HUES64 (cell line): ENCODE data around the gene MYH15.
A peak's percentile ranks its signal among the peaks of the same experiment; 100 is the strongest.

Experiments used
- H3K27ac ChIP-seq: 2 replicates; pipeline ENCODE4 v1.7.0; 2013; ENCODE audit warnings: low read depth, low read length, inconsistent platforms
- H3K27me3 ChIP-seq: 2 replicates; pipeline ENCODE4 v1.6.1; 2013; ENCODE audit warnings: mild to moderate bottlenecking, low read length; ENCODE audit not compliant: insufficient read depth
- H3K36me3 ChIP-seq: 2 replicates; pipeline ENCODE4 v1.6.1; 2013; ENCODE audit warnings: mild to moderate bottlenecking, low read length; ENCODE audit not compliant: insufficient read depth
- H3K4me1 ChIP-seq: 2 replicates; pipeline ENCODE4 v1.6.1; 2013; ENCODE audit warnings: mild to moderate bottlenecking, low read length, moderate library complexity; ENCODE audit not compliant: insufficient read depth
- H3K4me3 ChIP-seq: 2 replicates; pipeline ENCODE4 v1.5.1; 2013; ENCODE audit warnings: mild to moderate bottlenecking, low read length, moderate library complexity
- H3K9ac ChIP-seq: 2 replicates; pipeline ENCODE4 v1.6.1; 2013; ENCODE audit warnings: mild to moderate bottlenecking, low read depth, low read length
- H3K9me3 ChIP-seq: 2 replicates; pipeline ENCODE4 v1.6.1; 2013; ENCODE audit warnings: low read depth, low read length; ENCODE audit not compliant: insufficient read depth
- WGBS: fragments of 150-250, 120-280 bp; methylation state at CpG from one replicate; pipeline ENCODE4 v1.1.7; 2013; ENCODE audit warnings: missing lambda C conversion rate; 5-methylcytosine and 5-hydroxymethylcytosine counted together

MYH15 gene

GRCh38 chr3:108491456-108491855 is 18.9 kb downstream of the MYH15 start:
- no peak overlapping the region for H3K27ac ChIP-seq
- H3K4me1 ChIP-seq, result peaks cover 9% of the 10 kb centered on the region
- H3K9me3 ChIP-seq, result no peaks in the 10 kb centered on the region
- H3K27me3 ChIP-seq, result no peaks in the 10 kb centered on the region
- H3K4me3 ChIP-seq, result no peak overlapping the region
- no peaks in the 10 kb centered on the region for H3K36me3 ChIP-seq
- WGBS, result 95% methylated on average over 3 of the region's 3 CpGs
- H3K9ac ChIP-seq, result no peak overlapping the region

DNA sequence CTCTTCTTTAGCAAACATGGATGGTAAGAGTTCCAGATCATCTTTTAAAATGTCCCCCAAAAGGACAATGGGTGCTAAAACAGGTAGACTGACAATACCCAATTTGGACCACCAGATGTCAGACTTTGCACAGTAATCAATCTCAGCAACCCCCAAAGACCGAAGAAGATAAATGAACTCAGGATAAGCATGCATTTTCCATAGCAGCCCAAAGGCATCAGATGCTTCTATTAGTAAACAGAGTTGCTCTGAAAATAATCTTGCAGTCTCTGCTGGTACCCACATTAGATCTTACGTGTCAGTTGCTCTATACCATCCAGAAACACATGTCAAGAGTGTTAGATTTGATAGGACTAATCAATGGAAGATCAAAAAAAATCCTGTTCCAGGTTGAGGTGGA is 20.6 kb downstream of the MYH15 start:
- Histone ChIP-seq H3K9me3 (no peaks in the 10 kb centered on the region), H3K27ac (no peak overlapping the region)
- 39% methylated on average over 2 of the region's 2 CpGs for WGBS

DNA sequence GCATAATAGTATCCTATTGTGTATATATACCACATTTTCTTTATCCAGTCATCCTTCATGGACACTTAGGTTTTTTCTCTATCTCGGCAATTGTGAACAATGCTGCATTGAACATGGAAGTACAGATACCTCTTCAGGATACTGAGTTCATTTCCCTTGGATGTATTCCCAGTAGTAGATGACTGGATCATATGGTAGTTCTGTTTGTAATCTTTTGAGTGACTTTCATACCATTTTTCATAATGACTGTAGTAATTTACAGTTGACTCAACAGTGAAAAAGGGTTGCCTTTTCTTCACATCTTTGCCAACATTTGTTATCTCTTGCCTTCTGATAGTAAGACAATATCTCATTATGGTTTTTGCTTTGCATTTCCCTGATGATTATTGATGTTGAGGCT is 21.8 kb downstream of the MYH15 start:
- 100% methylated on average over 1 of the region's 1 CpG for WGBS
- Histone ChIP-seq H3K27me3 (no peaks in the 10 kb centered on the region), H3K9me3 (no peaks in the 10 kb centered on the region)

More for the DNA sequence above, 20.6 kb downstream of the MYH15 start:
- Histone ChIP-seq H3K9ac (no peak overlapping the region), H3K36me3 (no peaks in the 10 kb centered on the region), H3K27me3 (no peaks in the 10 kb centered on the region), H3K4me3 (no peak overlapping the region), H3K4me1 (peaks cover 26% of the 10 kb centered on the region)

GRCh38 chr3:108487439-108487838 is 23.0 kb downstream of the MYH15 start:
- WGBS, result no CpG with 5 or more reads among the region's 2 CpGs
- Histone ChIP-seq H3K4me3 (no peak overlapping the region), H3K27me3 (no peaks in the 10 kb centered on the region), H3K27ac (no peak overlapping the region), H3K9me3 (no peaks in the 10 kb centered on the region), H3K36me3 (no peaks in the 10 kb centered on the region), H3K9ac (no peak overlapping the region), H3K4me1 (peaks cover 28% of the 10 kb centered on the region)

More for the DNA sequence above, 21.8 kb downstream of the MYH15 start:
- H3K27ac ChIP-seq, result no peak overlapping the region
- H3K4me1 ChIP-seq, result peaks cover 28% of the 10 kb centered on the region
- no peaks in the 10 kb centered on the region for H3K36me3 ChIP-seq
- no peak overlapping the region for H3K9ac ChIP-seq
- no peak overlapping the region for H3K4me3 ChIP-seq

DNA sequence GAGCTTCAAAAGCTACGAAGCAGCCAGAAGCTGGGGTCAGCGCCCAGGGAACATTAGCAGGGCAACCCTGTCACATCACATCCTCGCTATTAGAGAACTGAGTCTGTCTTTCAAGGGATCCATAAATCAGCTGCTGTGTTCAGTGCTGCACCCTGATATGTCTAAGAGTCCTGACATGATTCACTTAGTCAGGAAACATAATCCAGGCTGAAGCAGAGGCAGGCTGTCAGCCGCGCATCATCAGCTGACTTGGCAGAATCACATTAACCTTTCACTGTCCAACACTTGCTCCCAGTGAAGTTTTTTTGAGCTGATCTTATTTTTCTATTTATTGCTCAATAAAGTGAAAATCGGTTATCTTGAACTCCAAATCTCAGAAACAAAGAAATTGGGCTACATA is 23.5 kb downstream of the MYH15 start:
- H3K4me3 ChIP-seq, result no peak overlapping the region
- peaks cover 28% of the 10 kb centered on the region for H3K4me1 ChIP-seq
- H3K27ac ChIP-seq, result no peak overlapping the region
- H3K36me3 ChIP-seq, result no peaks in the 10 kb centered on the region
- 56% methylated on average over 6 of the region's 6 CpGs for WGBS
- no peaks in the 10 kb centered on the region for H3K9me3 ChIP-seq
- no peak overlapping the region for H3K9ac ChIP-seq
- no peaks in the 10 kb centered on the region for H3K27me3 ChIP-seq

DNA sequence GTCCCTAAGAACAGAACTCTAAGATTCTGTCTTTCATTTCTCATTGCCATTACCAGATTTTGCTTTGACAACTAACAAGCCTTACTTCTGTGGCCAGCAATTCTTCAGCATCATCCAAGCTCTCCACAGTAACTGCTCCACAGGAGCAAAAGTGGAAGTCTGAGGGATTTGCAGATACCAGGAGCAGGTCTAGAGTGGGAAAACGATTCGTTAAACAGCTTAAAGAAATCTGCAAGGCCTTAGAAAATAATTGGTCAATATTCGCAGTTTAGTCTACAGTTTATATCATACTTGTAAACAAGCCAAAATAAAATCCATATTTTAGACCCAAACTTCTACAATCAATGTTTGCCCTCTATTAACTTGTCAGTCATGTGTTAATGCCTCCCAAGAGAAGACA is 24.1 kb downstream of the MYH15 start:
- H3K27me3 ChIP-seq, result no peaks in the 10 kb centered on the region
- H3K9me3 ChIP-seq, result no peaks in the 10 kb centered on the region
- 73% methylated on average over 3 of the region's 3 CpGs for WGBS
- H3K9ac ChIP-seq, result no peak overlapping the region
- peaks cover 28% of the 10 kb centered on the region for H3K4me1 ChIP-seq
- H3K27ac ChIP-seq, result no peak overlapping the region
- no peak overlapping the region for H3K4me3 ChIP-seq
- H3K36me3 ChIP-seq, result no peaks in the 10 kb centered on the region

DNA sequence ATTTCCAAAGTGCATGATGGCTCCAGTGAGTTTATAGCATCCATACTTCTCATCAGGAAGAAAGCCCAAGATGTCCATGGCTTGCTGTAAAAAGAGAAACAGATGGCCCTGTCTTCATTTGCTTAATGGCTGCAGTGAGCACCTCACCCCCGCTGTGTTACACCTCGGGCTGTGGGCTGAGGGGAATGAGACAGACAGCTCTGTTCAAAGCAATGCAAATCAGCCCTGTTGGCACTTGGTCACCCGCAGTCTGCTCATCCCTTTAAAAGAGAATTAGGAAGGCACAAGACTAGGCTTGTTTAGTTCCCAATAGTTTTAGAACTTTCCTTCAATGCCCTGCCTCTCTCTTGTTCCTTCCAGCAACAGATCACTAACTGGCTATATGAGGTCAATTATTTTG is 25.2 kb downstream of the MYH15 start:
- peak overlapping the region; percentile 15; the same call in 1 of the 2 replicates for H3K4me3 ChIP-seq
- peak overlapping the region; percentile 20; the same call in 1 of the 2 replicates for H3K27ac ChIP-seq
- no peaks in the 10 kb centered on the region for H3K9me3 ChIP-seq
- H3K9ac ChIP-seq, result no peak overlapping the region
- no peaks in the 10 kb centered on the region for H3K36me3 ChIP-seq
- peaks cover 28% of the 10 kb centered on the region for H3K4me1 ChIP-seq
- WGBS, result 1% methylated on average over 3 of the region's 3 CpGs
- no peaks in the 10 kb centered on the region for H3K27me3 ChIP-seq

- Histone ChIP-seq H3K4me3 (no peak overlapping the region), H3K27ac (no peak overlapping the region), H3K27me3 (no peaks in the 10 kb centered on the region), H3K9ac (no peak overlapping the region), H3K4me1 (no peaks in the 10 kb centered on the region), H3K36me3 (no peaks in the 10 kb centered on the region), H3K9me3 (no peaks in the 10 kb centered on the region)
- WGBS, result 88% methylated on average over 2 of the region's 2 CpGs
Observed at GRCh38 chr3:108479224-108479623, 31.2 kb downstream of the MYH15 start.

GRCh38 chr3:108477511-108478147 is 32.8 kb downstream of the MYH15 start:
- 26% methylated on average over 4 of the region's 4 CpGs for WGBS

DNA sequence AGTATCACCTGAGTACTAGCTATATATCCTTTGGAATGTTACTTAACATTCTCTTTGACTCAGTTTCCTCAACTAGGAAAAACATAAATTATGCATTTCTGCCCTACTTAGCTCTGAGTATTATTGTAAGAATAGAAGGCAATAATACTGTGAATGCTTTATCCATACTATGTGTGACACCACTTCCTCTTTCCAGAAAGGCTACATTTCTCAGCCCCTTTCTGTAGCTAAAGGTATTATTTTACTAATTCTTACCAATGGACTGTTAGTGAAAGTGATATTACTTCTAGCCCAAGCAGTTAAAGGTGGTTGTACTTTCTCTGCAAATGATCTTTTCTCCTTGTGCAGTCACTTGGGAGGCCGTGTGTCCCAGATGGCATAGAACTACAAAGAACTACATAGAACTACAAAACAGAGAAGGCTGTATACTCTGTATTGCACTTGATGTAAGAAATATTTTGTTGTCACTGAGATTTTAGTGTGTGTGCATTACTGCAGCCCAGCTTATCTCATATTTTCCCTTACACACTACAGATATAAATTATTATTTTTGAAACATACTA is 35.1 kb downstream of the MYH15 start:
- H3K4me1 ChIP-seq, result peaks cover 23% of the 10 kb centered on the region; the same call in 1 of the 2 replicates
- no peak overlapping the region for H3K9ac ChIP-seq
- no peaks in the 10 kb centered on the region for H3K36me3 ChIP-seq
- H3K27me3 ChIP-seq, result no peaks in the 10 kb centered on the region
- no peak overlapping the region for H3K4me3 ChIP-seq
- H3K27ac ChIP-seq, result no peak overlapping the region
- no peaks in the 10 kb centered on the region for H3K9me3 ChIP-seq
- WGBS, result no CpG with 5 or more reads among the region's 1 CpG

More at GRCh38 chr3:108477511-108478147, 32.8 kb downstream of the MYH15 start:
- no peak overlapping the region for H3K27ac ChIP-seq
- no peak overlapping the region for H3K9ac ChIP-seq
- H3K36me3 ChIP-seq, result no peaks in the 10 kb centered on the region
- peaks cover 7% of the 10 kb centered on the region; the same call in 1 of the 2 replicates for H3K4me1 ChIP-seq
- no peaks in the 10 kb centered on the region for H3K27me3 ChIP-seq
- H3K4me3 ChIP-seq, result no peak overlapping the region
- H3K9me3 ChIP-seq, result no peaks in the 10 kb centered on the region

DNA sequence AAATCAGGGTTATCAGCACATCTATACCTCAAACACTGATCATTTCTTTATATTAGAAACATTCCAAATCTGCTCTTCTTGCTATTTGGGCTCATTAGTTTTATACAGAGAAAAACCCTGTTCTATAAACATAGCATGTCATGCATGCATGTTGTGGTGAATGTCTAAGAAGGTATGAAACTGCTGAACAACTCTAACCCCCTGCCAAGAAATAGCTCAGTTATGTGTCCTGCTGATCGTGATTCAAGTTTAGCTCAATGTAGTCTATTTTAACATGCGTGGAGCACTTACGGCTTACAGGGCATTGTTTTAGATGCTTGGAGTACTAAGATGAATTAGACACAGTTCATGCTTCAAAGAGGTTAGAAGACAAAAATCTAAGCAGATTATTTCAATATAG is 35.8 kb downstream of the MYH15 start:
- H3K36me3 ChIP-seq, result no peaks in the 10 kb centered on the region
- H3K9me3 ChIP-seq, result no peaks in the 10 kb centered on the region
- no peak overlapping the region for H3K9ac ChIP-seq
- H3K4me3 ChIP-seq, result no peak overlapping the region
- peaks cover 23% of the 10 kb centered on the region; the same call in 1 of the 2 replicates for H3K4me1 ChIP-seq
- 86% methylated on average over 3 of the region's 3 CpGs for WGBS
- no peaks in the 10 kb centered on the region for H3K27me3 ChIP-seq
- H3K27ac ChIP-seq, result no peak overlapping the region
